D721Med (cell line): ENCODE results near the gene KCNMB4.

Experiments
- DNase-seq: peaks from one replicate; pipeline ENCODE4 v3.0.0; 2011; ENCODE audit warnings: low spot score; ENCODE audit not compliant: insufficient read length
- FAIRE-seq: peaks from 2 replicates; lab custom pipeline; 2011; peaks lifted over from hg19 to GRCh38; lab: Jason Lieb, UNC
- CTCF ChIP-seq: IDR thresholded peaks from 2 replicates; pipeline ENCODE4 v1.5.1; 2012; ENCODE audit warnings: mild to moderate bottlenecking, control low read depth; ENCODE audit not compliant: insufficient read depth; ENCODE audit errors: missing control alignments

The KCNMB4 gene

GRCh38 chr12:70393787-70394499 lies 27.9 kb downstream of the KCNMB4 start:
- TF ChIP-seq CTCF, result no peak
- no peak for DNase-seq
- no peak for FAIRE-seq

- no peak for TF ChIP-seq CTCF
- FAIRE-seq (no peak), DNase-seq (no peak)
Observed at GRCh38 chr12:70398002-70398401, 31.9 kb downstream of the KCNMB4 start.

- no peak for FAIRE-seq
- no peak for TF ChIP-seq CTCF
- no peak for DNase-seq
Observed at GRCh38 chr12:70398862-70399261, 32.8 kb downstream of the KCNMB4 start.

GRCh38 chr12:70399311-70399710 lies 33.2 kb downstream of the KCNMB4 start:
- TF ChIP-seq CTCF, result no peak
- FAIRE-seq (no peak), DNase-seq (no peak)

GRCh38 chr12:70400124-70400523 lies 34.0 kb downstream of the KCNMB4 start:
- FAIRE-seq (no peak), DNase-seq (no peak)
- TF ChIP-seq CTCF, result no peak

GRCh38 chr12:70402597-70402996 lies 36.5 kb downstream of the KCNMB4 start:
- DNase-seq, result no peak
- FAIRE-seq, result no peak

More at GRCh38 chr12:70402597-70402996, 36.5 kb downstream of the KCNMB4 start:
- TF ChIP-seq CTCF, result no peak
